GM23248 (cell line): ENCODE measurements around the gene CCL25. TPM values are rescaled to one million over a fixed set of nuclear protein-coding genes. Genes with fewer than 3 reads are reported as not detected.

Source experiments
- DNase-seq: peaks from one replicate; pipeline ENCODE4 v3.0.0-alpha.2; 2015
- H2AFZ ChIP-seq: fragments of 200-600 bp; sonication (generic); 2 replicates; pipeline ENCODE4 v1.6.1; 2016; ENCODE audit warnings: antibody characterized with exemption
- H3F3A ChIP-seq: fragments of 200-600 bp; sonication (generic); 2 replicates; pipeline ENCODE4 v1.6.1; 2016; ENCODE audit warnings: mild to moderate bottlenecking, antibody characterized with exemption, mixed run types; ENCODE audit not compliant: insufficient read depth
- H3K27ac ChIP-seq: fragments of 200-600 bp; sonication (generic); 2 replicates; pipeline ENCODE4 v1.5.1; 2016; ENCODE audit warnings: mild to moderate bottlenecking
- H3K27me3 ChIP-seq: fragments of 200-600 bp; sonication (generic); replicated peaks from 2 replicates; pipeline ENCODE4 v1.6.1; 2016; ENCODE audit warnings: mild to moderate bottlenecking; ENCODE audit not compliant: insufficient read depth
- H3K36me3 ChIP-seq: fragments of 200-600 bp; sonication (generic); 2 replicates; pipeline ENCODE4 v1.6.1; 2016; ENCODE audit warnings: low read depth, mild to moderate bottlenecking
- H3K4me1 ChIP-seq: fragments of 200-600 bp; sonication (generic); 2 replicates; pipeline ENCODE4 v1.6.1; 2016; ENCODE audit warnings: mild to moderate bottlenecking; ENCODE audit not compliant: insufficient read depth
- H3K4me2 ChIP-seq: fragments of 200-600 bp; sonication (generic); one replicate; pipeline ENCODE4 v1.6.1; 2016; ENCODE audit warnings: mild to moderate bottlenecking; ENCODE audit not compliant: unreplicated experiment
- H3K4me3 ChIP-seq: fragments of 200-600 bp; sonication (generic); 2 replicates; pipeline ENCODE4 v1.5.1; 2016; ENCODE audit warnings: mild to moderate bottlenecking
- H3K79me2 ChIP-seq: fragments of 200-600 bp; sonication (generic); 2 replicates; pipeline ENCODE4 v1.6.1; 2016; ENCODE audit warnings: mild to moderate bottlenecking; ENCODE audit not compliant: insufficient read depth
- H3K9ac ChIP-seq: fragments of 200-600 bp; sonication (generic); 2 replicates; pipeline ENCODE4 v1.6.1; 2016; ENCODE audit warnings: mild to moderate bottlenecking
- H3K9me2 ChIP-seq: fragments of 200-600 bp; sonication (generic); 2 replicates; pipeline ENCODE4 v1.6.1; 2016; ENCODE audit warnings: mixed run types, mild to moderate bottlenecking, moderate library complexity; ENCODE audit not compliant: insufficient read depth
- H3K9me3 ChIP-seq: fragments of 200-600 bp; sonication (generic); one replicate; pipeline ENCODE4 v1.6.1; 2017; ENCODE audit warnings: low read depth
- H4K20me1 ChIP-seq: fragments of 200-600 bp; sonication (generic); 2 replicates; pipeline ENCODE4 v1.6.0; 2016; ENCODE audit not compliant: insufficient read depth
- EZH2 ChIP-seq: fragments of 200-600 bp; sonication (generic); IDR thresholded peaks from 2 replicates; pipeline ENCODE4 v1.6.1; 2018; ENCODE audit warnings: antibody characterized with exemption, mild to moderate bottlenecking; ENCODE audit not compliant: insufficient read depth, poor library complexity, severe bottlenecking
- EZH2phosphoT487 ChIP-seq: fragments of 200-600 bp; sonication (generic); IDR thresholded peaks from 2 replicates; pipeline ENCODE4 v1.6.1; 2018; ENCODE audit warnings: antibody characterized with exemption, moderate library complexity, mild to moderate bottlenecking, low read depth; ENCODE audit not compliant: insufficient read depth
- WGBS, 2 experiments: methylation state at CpG; one replicate each; pipeline ENCODE4 v1.1.6; 2015 to 2017; ENCODE audit warnings: low lambda C conversion rate in 2 of 2, low coverage in 1 of 2; ENCODE audit errors: missing lambda C conversion rate in 2 of 2; 5-methylcytosine and 5-hydroxymethylcytosine counted together
- in situ Hi-C: fragments of 300-500 bp; cut with MboI; formaldehyde crosslinking; loops from 2 replicates; pipeline ENCODE4 v1.15.0; 2020
- polyA plus RNA-seq: library from polyadenylated mRNA; unstranded; fragments of >200 nt; fragmentation: Nextera tagmentation; extraction: Ambion mirVana; gene quantifications from 2 replicates; pipeline ENCODE4 v1.2.1, GENCODE V29; 2016
- total RNA-seq: library from RNA; depleted of rRNA; stranded (reverse); fragments of >200 nt; shearing (Covaris generic); gene quantifications from 2 replicates; pipeline ENCODE4 v1.2.3, GENCODE V29; 2014

The CCL25 gene
- total and polyA plus RNA-seq, 2 experiments from 2014 or later = not detected

DNA sequence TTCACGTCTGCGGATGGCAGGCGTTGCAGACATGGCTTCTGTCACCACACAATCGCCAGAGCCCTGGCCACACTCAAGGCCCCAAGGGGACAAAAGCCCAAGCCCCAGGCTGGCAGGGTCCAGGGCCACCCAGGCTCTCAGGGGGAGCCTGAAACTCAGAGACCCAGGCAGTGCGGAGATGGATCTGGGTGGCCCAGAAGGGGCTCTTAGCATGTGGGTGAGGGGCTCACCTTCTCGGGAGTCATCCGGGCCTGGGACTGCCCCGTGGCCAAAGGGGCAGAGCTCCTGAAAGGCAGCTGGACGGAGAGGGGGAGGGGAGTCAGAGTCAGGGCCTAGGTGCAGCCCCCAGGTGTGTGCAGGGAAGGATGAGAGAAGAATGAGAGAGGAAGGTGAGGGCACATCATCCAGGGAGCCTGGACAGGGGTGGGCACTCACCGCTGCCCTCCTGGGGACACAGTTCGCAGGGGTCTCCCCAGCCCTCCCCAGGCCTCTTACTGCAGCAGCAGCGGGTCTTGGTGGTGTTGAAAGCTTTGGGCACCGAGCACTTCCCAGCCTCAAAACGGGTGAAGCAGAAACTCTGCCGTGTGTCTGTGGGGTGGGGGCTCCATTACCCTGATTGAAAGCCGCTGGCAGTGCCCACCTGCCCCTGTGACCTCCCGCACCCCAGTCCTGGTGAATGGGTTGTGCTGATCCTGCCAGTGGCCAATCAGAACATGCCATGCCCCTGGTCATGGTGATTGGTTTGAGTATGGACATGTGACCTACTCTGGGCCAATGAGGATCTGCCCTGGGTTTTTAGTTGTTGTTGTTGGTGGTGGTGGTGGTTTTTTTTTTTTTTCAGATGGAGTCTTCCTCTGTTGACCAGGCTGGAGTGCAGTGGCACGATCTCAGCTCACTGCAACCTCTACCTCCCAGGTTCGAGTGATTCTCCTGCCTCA, 37.4 kb downstream of the CCL25 start:
- no peak for DNase-seq

DNA sequence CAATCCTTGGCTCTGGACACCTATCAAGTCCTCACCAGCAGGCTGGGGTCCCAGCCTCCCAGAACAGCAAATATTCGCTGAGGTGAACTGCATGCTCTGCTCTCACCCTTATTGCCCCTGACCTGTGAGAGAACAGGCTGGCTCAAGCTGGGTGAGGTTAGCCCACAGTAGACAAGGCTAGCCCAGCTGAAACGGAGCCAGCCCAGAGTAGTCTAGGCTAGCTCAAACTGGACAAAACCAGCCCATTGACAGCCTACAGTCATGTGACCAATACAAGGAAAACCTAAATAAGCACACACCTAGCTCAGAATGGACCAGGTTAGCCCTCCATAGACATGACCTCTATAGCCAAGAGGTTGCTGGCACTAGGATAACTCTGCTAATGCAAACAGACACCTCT, 38.4 kb downstream of the CCL25 start:
- in situ Hi-C loops = no loop called here
- Histone ChIP-seq H3F3A (no peaks in the 10 kb centered on the region), H3K4me1 (no peaks in the 10 kb centered on the region), H3K27ac (no peak overlapping the region), H2AFZ (no peak overlapping the region), H3K9me2 (no peaks in the 10 kb centered on the region), H3K27me3 (no peaks in the 10 kb centered on the region), H3K4me2 (no peak overlapping the region), H3K4me3 (no peak overlapping the region), H4K20me1 (no peaks in the 10 kb centered on the region), H3K9ac (no peak overlapping the region), H3K36me3 (no peaks in the 10 kb centered on the region), H3K9me3 (no peaks in the 10 kb centered on the region), H3K79me2 (no peaks in the 10 kb centered on the region)
- 53 to 56% methylated on average over 2 of the region's 2 CpGs for WGBS, 2 experiments
- TF ChIP-seq EZH2 (no peak), EZH2phosphoT487 (no peak)
- DNase-seq = no peak

More for the DNA sequence above, 37.4 kb downstream of the CCL25 start:
- no peaks in the 10 kb centered on the region for H3K79me2 ChIP-seq
- H3K4me3 ChIP-seq = no peak overlapping the region
- 60 to 66% methylated on average over 18 to 19 of the region's 19 CpGs for WGBS, 2 experiments
- H3K27me3 ChIP-seq = no peaks in the 10 kb centered on the region
- no peak overlapping the region for H3K9ac ChIP-seq
- no peaks in the 10 kb centered on the region for H3K9me3 ChIP-seq
- in situ Hi-C loops = no loop called here
- TF ChIP-seq EZH2 (no peak), EZH2phosphoT487 (no peak)
- no peaks in the 10 kb centered on the region for H3K4me1 ChIP-seq
- H3F3A ChIP-seq = no peaks in the 10 kb centered on the region
- H3K9me2 ChIP-seq = no peaks in the 10 kb centered on the region
- H4K20me1 ChIP-seq = no peaks in the 10 kb centered on the region
- H2AFZ ChIP-seq = no peak overlapping the region
- H3K36me3 ChIP-seq = no peaks in the 10 kb centered on the region
- no peak overlapping the region for H3K4me2 ChIP-seq
- no peak overlapping the region for H3K27ac ChIP-seq

DNA sequence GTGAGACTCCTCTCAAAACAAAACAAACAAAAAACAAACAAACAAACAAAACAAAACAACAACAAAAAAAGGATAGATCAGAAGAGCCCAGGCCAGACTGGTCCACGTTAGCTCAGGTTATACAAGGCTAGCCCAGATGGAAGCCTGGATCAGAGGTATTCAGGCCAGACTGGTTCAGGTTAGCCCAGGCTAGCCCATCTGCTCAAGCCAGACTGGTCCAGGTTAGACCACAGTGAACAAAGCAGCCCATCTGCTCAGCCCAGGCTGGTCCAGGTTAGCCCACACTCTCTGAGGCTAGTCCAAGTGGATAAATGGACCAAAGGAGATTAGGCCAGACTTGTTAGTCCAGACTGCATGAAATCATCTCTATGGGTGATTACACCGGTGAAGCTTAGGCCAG, 41.2 kb downstream of the CCL25 start:
- H3K4me2 ChIP-seq = no peak overlapping the region
- TF ChIP-seq EZH2phosphoT487 (no peak), EZH2 (no peak)
- H4K20me1 ChIP-seq = no peaks in the 10 kb centered on the region
- H3K27me3 ChIP-seq = no peaks in the 10 kb centered on the region
- H3K9me2 ChIP-seq = no peaks in the 10 kb centered on the region
- no peaks in the 10 kb centered on the region for H3K79me2 ChIP-seq
- in situ Hi-C loops = no loop called here
- no peaks in the 10 kb centered on the region for H3F3A ChIP-seq
- 54 to 66% methylated on average over 2 of the region's 2 CpGs for WGBS, 2 experiments
- DNase-seq = no peak
- H3K9ac ChIP-seq = no peak overlapping the region
- no peaks in the 10 kb centered on the region for H3K36me3 ChIP-seq
- H3K27ac ChIP-seq = no peak overlapping the region
- H3K4me1 ChIP-seq = no peaks in the 10 kb centered on the region
- no peaks in the 10 kb centered on the region for H3K9me3 ChIP-seq
- no peak overlapping the region for H3K4me3 ChIP-seq
- H2AFZ ChIP-seq = no peak overlapping the region

DNA sequence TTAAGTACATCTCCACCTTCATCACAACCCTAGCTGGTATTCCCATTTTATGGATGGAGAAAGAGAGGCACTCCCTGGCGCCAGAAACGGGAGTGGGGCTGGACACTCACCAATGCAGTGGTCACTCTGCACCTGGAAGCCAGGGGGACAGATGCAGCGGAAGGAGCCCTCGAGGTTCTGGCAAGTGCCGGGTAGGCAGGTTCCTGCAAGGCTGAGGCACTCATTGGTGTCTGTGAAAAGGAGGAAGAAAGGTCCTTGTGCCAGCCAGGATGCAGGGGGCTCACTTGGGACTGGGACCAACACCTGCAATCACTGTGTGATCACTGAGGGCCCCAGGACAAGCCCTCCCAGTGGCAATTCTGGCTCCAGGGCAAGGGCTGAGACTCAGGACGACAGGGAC, 41.8 kb downstream of the CCL25 start:
- Histone ChIP-seq H3K27ac (no peak overlapping the region), H3K9me3 (no peaks in the 10 kb centered on the region), H3K4me1 (no peaks in the 10 kb centered on the region), H3K9me2 (no peaks in the 10 kb centered on the region), H3K9ac (no peak overlapping the region), H3F3A (no peaks in the 10 kb centered on the region), H3K36me3 (no peaks in the 10 kb centered on the region), H3K27me3 (no peaks in the 10 kb centered on the region), H3K4me2 (no peak overlapping the region), H4K20me1 (no peaks in the 10 kb centered on the region), H2AFZ (no peak overlapping the region), H3K4me3 (no peak overlapping the region), H3K79me2 (no peaks in the 10 kb centered on the region)
- in situ Hi-C loops = no loop called here
- no peak for TF ChIP-seq EZH2
- TF ChIP-seq EZH2phosphoT487 = no peak
- 28 to 37% methylated on average over 6 of the region's 6 CpGs for WGBS, 2 experiments
- no peak for DNase-seq
